Measurements from ENCODE around the gene CAPZA2. TPM values are rescaled to one million over a fixed set of nuclear protein-coding genes. Genes with fewer than 3 reads are reported as not detected.
"Not testable (repeated sequence)": the region's sequence is repeated elsewhere in the genome, so short reads cannot be mapped to it uniquely, and the experiment has no call there.

CAPZA2 gene
- total RNA-seq (100 to 1,000 TPM; 204 to 214 TPM), polyA plus RNA-seq (ENCODE audit: insufficient read length in 2 of 2) (100 to 1,000 TPM; 157 to 172 TPM)
- long read RNA-seq, donor 1, full-length matches to known transcripts: 103 of 108 reads
- long read RNA-seq, donor 1, partial matches to known transcripts: 5 of 108 reads
- long read RNA-seq, donor 1, other reads (novel, unspliced or antisense): 0 of 108 reads
- long read RNA-seq, donor 2, full-length matches to known transcripts: 38 of 38 reads
- long read RNA-seq, donor 2, partial matches to known transcripts: 0 of 38 reads
- long read RNA-seq, donor 2, other reads (novel, unspliced or antisense): 0 of 38 reads
- long read RNA-seq, donor 3, full-length matches to known transcripts: 34 of 64 reads
- long read RNA-seq, donor 3, partial matches to known transcripts: 30 of 64 reads
- long read RNA-seq, donor 3, other reads (novel, unspliced or antisense): 0 of 64 reads
- long read RNA-seq, donor 4, full-length matches to known transcripts: 88 of 94 reads
- long read RNA-seq, donor 4, partial matches to known transcripts: 6 of 94 reads
- long read RNA-seq, donor 4, other reads (novel, unspliced or antisense): 0 of 94 reads

DNA sequence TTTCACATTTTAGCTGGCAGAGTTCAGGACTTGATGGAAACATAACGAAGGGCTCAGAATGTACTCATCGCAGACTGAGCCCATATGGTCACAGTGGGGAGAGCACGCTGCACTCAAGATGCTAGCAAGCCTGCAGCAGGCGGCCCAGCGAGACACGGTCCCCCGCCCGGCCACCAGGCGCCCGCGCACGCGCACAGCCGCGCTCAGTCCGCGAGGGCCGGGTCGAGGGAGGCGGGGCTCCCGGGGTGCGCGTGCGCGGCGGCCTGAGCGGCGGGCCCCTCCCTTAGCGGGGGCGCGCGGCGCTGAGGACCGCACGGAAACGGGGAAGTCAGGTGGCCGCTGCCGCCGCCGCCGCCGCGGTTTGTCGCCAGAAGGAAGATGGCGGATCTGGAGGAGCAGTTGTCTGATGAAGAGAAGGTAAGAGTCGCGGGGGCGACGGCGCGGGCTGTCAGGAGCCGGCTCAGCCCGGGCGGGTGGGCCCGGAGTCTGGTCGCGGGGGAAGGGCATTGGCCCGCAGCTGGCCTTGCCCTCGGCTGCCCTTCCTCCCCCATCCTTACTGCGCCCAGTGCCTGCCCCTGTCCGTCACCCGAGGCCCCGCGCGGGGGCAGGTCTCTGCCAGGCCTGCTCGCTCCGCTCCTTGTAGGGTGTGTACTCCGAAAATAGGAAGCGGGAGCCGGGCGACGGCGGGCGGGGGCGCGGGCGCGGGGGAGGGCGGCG lies at the start of gene CAPZA2:
Gene CAPZA2 (plus strand): TSS at position 354 of the 717 bp plus-strand sequence. CDS start 25 bp downstream, at position 379.
- WGBS (ENCODE audit: insufficient coverage): 0% methylated on average over 79 of the region's 80 CpGs
- peak within 1 kb of the TSS; percentile 82 for H3K4me3 ChIP-seq (ENCODE audit: low read depth, low read length)
- no peaks in the 10 kb centered on the region for H3K9me3 ChIP-seq (ENCODE audit: control insufficient read depth, insufficient read depth, low read length)
- H3K27ac ChIP-seq (ENCODE audit: low read depth, low read length): peak within 1 kb of the TSS; percentile 88
- DNase-seq (ENCODE audit: low read depth in 4 of 6, low spot score in 6 of 6): peak; percentile 79 to 98 (median 92)
- H3K36me3 ChIP-seq (ENCODE audit: control insufficient read depth, insufficient read depth, low read length): no peaks in the 10 kb centered on the region
- no peaks in the 10 kb centered on the region for H3K27me3 ChIP-seq (ENCODE audit: control insufficient read depth, insufficient read depth, low read length)
- H3K4me1 ChIP-seq (ENCODE audit: control insufficient read depth, insufficient read depth, low read length): no peaks in the 10 kb centered on the region

DNA sequence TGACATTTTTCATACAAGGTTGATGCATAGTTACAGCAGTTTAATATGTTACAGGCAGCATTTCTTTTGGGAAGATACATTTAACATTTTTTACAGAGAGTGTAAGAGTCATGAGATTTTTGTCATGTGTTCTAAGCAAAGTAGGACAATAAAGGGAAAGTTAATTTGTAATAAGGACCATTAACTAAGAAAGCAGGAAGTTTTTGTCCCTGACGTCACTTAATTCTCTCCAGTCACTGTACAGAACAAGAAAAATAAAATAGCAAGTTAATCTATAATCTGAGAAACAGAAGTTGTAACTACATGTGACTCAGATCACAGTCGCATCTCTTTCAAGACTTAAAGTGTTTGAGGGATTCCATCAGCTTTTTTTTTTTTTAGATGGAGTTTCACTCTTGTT lies 49.5 kb upstream of the CAPZA2 start:
- no CpG with 5 or more reads among the region's 2 CpGs for WGBS (ENCODE audit: insufficient coverage)
- Histone ChIP-seq H3K27me3 (ENCODE audit: control insufficient read depth, insufficient read depth, low read length) (no peaks in the 10 kb centered on the region), H3K4me1 (ENCODE audit: control insufficient read depth, insufficient read depth, low read length) (no peaks in the 10 kb centered on the region), H3K36me3 (ENCODE audit: control insufficient read depth, insufficient read depth, low read length) (no peaks in the 10 kb centered on the region), H3K27ac (ENCODE audit: low read depth, low read length) (no peak overlapping the region), H3K9me3 (ENCODE audit: control insufficient read depth, insufficient read depth, low read length) (no peaks in the 10 kb centered on the region), H3K4me3 (ENCODE audit: low read depth, low read length) (no peak overlapping the region)
- no peak for DNase-seq (ENCODE audit: low read depth in 4 of 6, low spot score in 6 of 6)

DNA sequence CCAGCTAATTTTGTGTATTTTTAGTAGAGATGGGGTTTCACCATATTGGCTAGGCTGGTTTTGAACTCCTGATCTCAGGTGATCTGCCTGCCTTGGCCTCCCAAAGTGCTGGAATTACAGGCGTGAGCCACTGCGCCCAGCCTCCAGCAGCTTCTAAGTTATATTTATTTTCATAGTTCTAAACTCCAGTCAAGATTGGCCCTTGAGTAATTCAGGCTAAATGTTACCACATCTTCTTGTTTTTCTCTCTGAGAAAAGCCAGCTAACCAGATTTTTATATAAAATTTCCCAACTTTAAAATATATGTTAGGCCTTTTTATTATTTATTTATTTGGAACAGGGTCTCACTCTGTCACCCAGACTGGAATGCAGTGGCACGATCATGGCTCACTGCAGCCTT lies 49.0 kb upstream of the CAPZA2 start:
- not testable (repeated sequence) for H3K36me3 ChIP-seq (ENCODE audit: control insufficient read depth, insufficient read depth, low read length); DNase-seq (ENCODE audit: low read depth in 4 of 6, low spot score in 6 of 6); H3K27me3 ChIP-seq (ENCODE audit: control insufficient read depth, insufficient read depth, low read length); H3K9me3 ChIP-seq (ENCODE audit: control insufficient read depth, insufficient read depth, low read length); H3K27ac ChIP-seq (ENCODE audit: low read depth, low read length); H3K4me3 ChIP-seq (ENCODE audit: low read depth, low read length); H3K4me1 ChIP-seq (ENCODE audit: control insufficient read depth, insufficient read depth, low read length)
- 100% methylated on average over 1 of the region's 3 CpGs for WGBS (ENCODE audit: insufficient coverage)

DNA sequence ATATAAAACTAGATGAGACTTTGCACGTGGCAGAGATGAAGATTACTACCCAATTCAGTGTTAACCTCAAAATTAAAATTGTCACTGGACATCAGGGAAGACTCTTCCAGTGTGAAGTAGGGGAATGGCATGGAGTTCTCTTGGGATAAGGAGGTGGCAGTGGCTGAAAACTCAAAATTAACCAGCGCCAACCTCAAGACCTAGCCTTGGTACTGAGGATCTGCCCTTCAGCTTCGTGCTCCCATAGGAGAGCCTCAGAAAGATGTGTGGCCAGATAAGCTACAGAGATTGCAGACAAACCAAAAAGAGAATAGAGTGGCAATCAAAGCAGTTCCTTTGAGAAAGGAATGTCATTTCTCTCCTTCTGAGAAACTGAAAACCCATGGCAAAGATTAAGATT lies 47.3 kb upstream of the CAPZA2 start:
- Histone ChIP-seq H3K36me3 (ENCODE audit: control insufficient read depth, insufficient read depth, low read length) (no peaks in the 10 kb centered on the region), H3K27ac (ENCODE audit: low read depth, low read length) (no peak overlapping the region), H3K27me3 (ENCODE audit: control insufficient read depth, insufficient read depth, low read length) (no peaks in the 10 kb centered on the region), H3K4me1 (ENCODE audit: control insufficient read depth, insufficient read depth, low read length) (no peaks in the 10 kb centered on the region), H3K9me3 (ENCODE audit: control insufficient read depth, insufficient read depth, low read length) (no peaks in the 10 kb centered on the region), H3K4me3 (ENCODE audit: low read depth, low read length) (no peak overlapping the region)
- no peak for DNase-seq (ENCODE audit: low read depth in 4 of 6, low spot score in 6 of 6)
- 80% methylated on average over 2 of the region's 3 CpGs for WGBS (ENCODE audit: insufficient coverage)

DNA sequence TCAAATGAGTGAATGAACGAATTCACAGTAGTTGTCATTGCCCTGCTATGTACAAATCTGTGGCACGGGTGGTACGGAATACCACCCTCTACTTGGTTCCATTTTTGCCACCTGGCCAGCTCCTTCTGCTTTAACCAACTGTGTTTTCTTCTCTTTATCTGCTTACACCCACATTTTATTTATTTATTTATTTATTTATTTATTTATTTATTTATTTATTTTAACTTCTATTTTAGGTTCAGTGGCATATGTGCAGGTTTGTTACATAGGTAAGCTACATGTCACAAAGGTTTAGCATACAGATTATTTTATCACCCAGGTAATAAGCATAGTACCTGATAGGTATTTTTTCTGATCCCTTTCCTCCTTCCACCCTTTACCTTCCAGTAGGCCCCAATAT lies 42.2 kb upstream of the CAPZA2 start:
- no peak for DNase-seq (ENCODE audit: low read depth in 4 of 6, low spot score in 6 of 6)
- WGBS (ENCODE audit: insufficient coverage): 100% methylated on average over 1 of the region's 3 CpGs

DNA sequence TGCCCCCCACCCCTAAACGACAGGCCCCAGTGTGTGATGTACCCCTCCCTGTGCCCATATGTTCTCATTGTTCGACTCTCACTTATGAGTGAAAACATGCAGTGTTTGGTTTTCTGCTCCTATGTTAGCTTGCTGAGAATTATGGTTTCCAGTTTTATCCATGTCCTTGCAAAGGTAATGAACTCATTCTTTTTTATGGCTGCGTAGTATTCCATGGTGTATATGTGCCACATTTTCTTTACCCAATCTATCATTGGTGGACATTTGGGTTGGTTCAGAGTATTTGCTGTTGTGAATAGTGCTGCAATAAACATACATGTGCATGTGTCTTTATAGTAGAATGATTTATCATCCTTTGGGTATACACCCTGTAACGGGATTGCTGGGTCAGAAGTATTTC lies 40.7 kb upstream of the CAPZA2 start:
- not testable (repeated sequence) for H3K4me3 ChIP-seq (ENCODE audit: low read depth, low read length); H3K36me3 ChIP-seq (ENCODE audit: control insufficient read depth, insufficient read depth, low read length); H3K27me3 ChIP-seq (ENCODE audit: control insufficient read depth, insufficient read depth, low read length); H3K9me3 ChIP-seq (ENCODE audit: control insufficient read depth, insufficient read depth, low read length); DNase-seq (ENCODE audit: low read depth in 4 of 6, low spot score in 6 of 6); H3K4me1 ChIP-seq (ENCODE audit: control insufficient read depth, insufficient read depth, low read length); H3K27ac ChIP-seq (ENCODE audit: low read depth, low read length)
- WGBS (ENCODE audit: insufficient coverage): no CpG with 5 or more reads among the region's 4 CpGs

More for the DNA sequence above, 42.2 kb upstream of the CAPZA2 start:
- Histone ChIP-seq H3K27ac (ENCODE audit: low read depth, low read length) (no peak overlapping the region), H3K27me3 (ENCODE audit: control insufficient read depth, insufficient read depth, low read length) (no peaks in the 10 kb centered on the region), H3K36me3 (ENCODE audit: control insufficient read depth, insufficient read depth, low read length) (no peaks in the 10 kb centered on the region), H3K4me1 (ENCODE audit: control insufficient read depth, insufficient read depth, low read length) (no peaks in the 10 kb centered on the region), H3K4me3 (ENCODE audit: low read depth, low read length) (no peak overlapping the region), H3K9me3 (ENCODE audit: control insufficient read depth, insufficient read depth, low read length) (peaks cover 3% of the 10 kb centered on the region)

DNA sequence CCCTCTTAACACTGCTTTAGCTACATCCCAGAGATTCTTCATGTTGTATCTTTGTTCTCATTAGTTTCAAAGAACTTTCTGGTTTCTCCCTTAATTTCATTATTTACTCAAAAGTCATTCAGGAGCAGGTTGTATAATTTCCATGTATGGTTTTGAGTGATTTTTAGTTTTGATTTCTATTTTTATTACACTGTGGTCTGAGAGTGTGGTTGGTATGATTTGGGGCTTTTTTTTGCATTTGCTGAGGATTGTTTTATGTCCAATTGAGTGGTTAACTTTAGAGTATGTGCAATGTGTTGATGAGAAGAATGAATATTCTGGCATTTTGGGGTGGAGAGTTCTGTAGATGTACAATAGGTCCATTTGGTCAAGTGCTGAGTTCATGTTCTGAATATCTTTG lies 37.9 kb upstream of the CAPZA2 start:
- Histone ChIP-seq H3K27me3 (ENCODE audit: control insufficient read depth, insufficient read depth, low read length) (no peaks in the 10 kb centered on the region), H3K4me1 (ENCODE audit: control insufficient read depth, insufficient read depth, low read length) (no peaks in the 10 kb centered on the region), H3K27ac (ENCODE audit: low read depth, low read length) (no peak overlapping the region), H3K4me3 (ENCODE audit: low read depth, low read length) (no peak overlapping the region), H3K9me3 (ENCODE audit: control insufficient read depth, insufficient read depth, low read length) (peaks cover 3% of the 10 kb centered on the region), H3K36me3 (ENCODE audit: control insufficient read depth, insufficient read depth, low read length) (no peaks in the 10 kb centered on the region)
- DNase-seq (ENCODE audit: low read depth in 4 of 6, low spot score in 6 of 6): no peak

DNA sequence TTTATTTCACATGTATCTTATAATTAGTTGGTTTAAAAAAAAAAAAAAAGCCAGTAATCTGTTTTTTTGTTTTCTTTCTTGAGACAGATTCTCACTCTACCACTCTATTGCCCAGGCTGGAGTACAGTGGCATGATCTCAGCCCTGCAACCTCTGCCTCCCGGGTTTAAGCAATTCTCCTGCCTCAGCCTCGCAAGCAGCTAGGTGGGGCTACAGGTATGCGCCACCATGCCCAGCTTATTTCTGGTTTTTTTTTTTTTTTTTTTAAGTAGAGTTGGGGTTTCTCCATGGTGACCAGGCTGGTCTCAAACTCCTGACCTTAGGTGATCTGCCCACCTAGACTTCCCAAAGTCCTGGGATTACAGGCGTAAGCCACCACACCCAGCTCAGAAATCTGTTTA lies 34.1 kb upstream of the CAPZA2 start:
- Histone ChIP-seq H3K27me3 (ENCODE audit: control insufficient read depth, insufficient read depth, low read length) (no peaks in the 10 kb centered on the region), H3K9me3 (ENCODE audit: control insufficient read depth, insufficient read depth, low read length) (no peaks in the 10 kb centered on the region), H3K36me3 (ENCODE audit: control insufficient read depth, insufficient read depth, low read length) (no peaks in the 10 kb centered on the region), H3K27ac (ENCODE audit: low read depth, low read length) (no peak overlapping the region), H3K4me3 (ENCODE audit: low read depth, low read length) (no peak overlapping the region), H3K4me1 (ENCODE audit: control insufficient read depth, insufficient read depth, low read length) (no peaks in the 10 kb centered on the region)
- no peak for DNase-seq (ENCODE audit: low read depth in 4 of 6, low spot score in 6 of 6)
- no CpG with 5 or more reads among the region's 4 CpGs for WGBS (ENCODE audit: insufficient coverage)

DNA sequence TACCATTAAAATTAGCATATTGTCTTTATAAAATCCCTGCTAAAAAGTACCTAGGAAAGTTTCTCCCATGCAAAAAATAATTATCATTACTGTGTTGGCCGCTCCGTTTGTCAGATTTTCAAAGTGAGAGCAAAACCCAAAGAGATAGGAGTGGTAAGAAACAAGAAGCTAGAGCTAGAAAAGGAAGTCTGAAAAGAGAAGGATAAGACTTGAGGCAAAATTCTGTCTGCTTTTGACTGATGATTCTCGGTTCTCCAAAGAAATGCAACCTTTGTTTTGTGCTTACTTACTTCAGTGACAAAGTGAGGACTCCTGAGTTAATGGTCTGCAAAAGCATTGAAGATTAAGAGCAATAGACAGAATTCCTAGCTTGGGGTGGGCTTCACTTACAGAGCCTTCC lies 33.3 kb upstream of the CAPZA2 start:
- 86% methylated on average over 3 of the region's 3 CpGs for WGBS (ENCODE audit: insufficient coverage)
- Histone ChIP-seq H3K27me3 (ENCODE audit: control insufficient read depth, insufficient read depth, low read length) (no peaks in the 10 kb centered on the region), H3K4me3 (ENCODE audit: low read depth, low read length) (no peak overlapping the region), H3K9me3 (ENCODE audit: control insufficient read depth, insufficient read depth, low read length) (no peaks in the 10 kb centered on the region), H3K27ac (ENCODE audit: low read depth, low read length) (no peak overlapping the region), H3K4me1 (ENCODE audit: control insufficient read depth, insufficient read depth, low read length) (no peaks in the 10 kb centered on the region), H3K36me3 (ENCODE audit: control insufficient read depth, insufficient read depth, low read length) (no peaks in the 10 kb centered on the region)
- DNase-seq (ENCODE audit: low read depth in 4 of 6, low spot score in 6 of 6): no peak

DNA sequence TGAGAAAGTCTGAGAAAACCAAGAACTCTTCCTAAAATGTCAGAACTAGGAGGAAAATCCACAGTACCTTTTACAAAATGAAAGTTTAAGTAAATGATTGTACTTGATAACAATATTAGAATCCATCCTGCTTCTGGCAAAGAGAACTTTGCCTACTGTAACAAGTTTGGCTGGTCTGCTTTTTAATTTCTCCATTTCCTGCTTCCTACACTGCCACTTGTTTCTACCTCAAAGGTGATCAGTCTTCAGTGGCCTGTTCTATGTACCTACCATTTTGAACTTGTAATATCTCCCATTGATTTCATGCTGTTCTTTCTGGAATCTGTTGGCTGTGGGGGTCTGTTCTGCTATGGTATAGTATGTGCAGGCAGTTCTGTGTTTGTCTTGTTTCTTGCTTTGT lies 32.9 kb upstream of the CAPZA2 start:
- Histone ChIP-seq H3K4me3 (ENCODE audit: low read depth, low read length) (no peak overlapping the region), H3K36me3 (ENCODE audit: control insufficient read depth, insufficient read depth, low read length) (no peaks in the 10 kb centered on the region), H3K9me3 (ENCODE audit: control insufficient read depth, insufficient read depth, low read length) (no peaks in the 10 kb centered on the region), H3K27me3 (ENCODE audit: control insufficient read depth, insufficient read depth, low read length) (no peaks in the 10 kb centered on the region), H3K4me1 (ENCODE audit: control insufficient read depth, insufficient read depth, low read length) (no peaks in the 10 kb centered on the region), H3K27ac (ENCODE audit: low read depth, low read length) (no peak overlapping the region)
- no peak for DNase-seq (ENCODE audit: low read depth in 4 of 6, low spot score in 6 of 6)

Data from spinal cord (tissue), 10 donors.